GM12878 (cell line): ENCODE measurements around the gene MICA. TPM values are rescaled to one million over a fixed set of nuclear protein-coding genes. Genes with fewer than 3 reads are reported as not detected.

ENCODE experiments used
- ATAC-seq: fragments of 200-7000 bp; cut with Tn5 transposase; 3 replicates; pipeline ENCODE4 v1.9.1; 2020; ENCODE audit warnings: mild to moderate bottlenecking, moderate library complexity
- BruUV-seq: library from RNA; stranded (reverse); fragments of 400-500 nt; replicated peaks from 2 replicates; lab custom pipeline; 2021; lab: Mats Ljungman, UMichigan
- CTCF ChIA-PET: fragments of 300-600 bp; sonication (Branson Sonifier 250); formaldehyde crosslinking; extraction: SDS; loops from one replicate; lab custom pipeline; 2021; ENCODE audit warnings: inconsistent platforms; lab: Yijun Ruan, JAX
- POLR2A ChIA-PET: fragments of 350-600 bp; formaldehyde crosslinking; extraction: SDS; loops from one replicate; lab custom pipeline; 2021; ENCODE audit warnings: inconsistent platforms; lab: Charles Lee
- RAD21 ChIA-PET: fragments of 300-600 bp; sonication (Branson Sonifier 250); formaldehyde crosslinking; loops from one replicate; lab custom pipeline; 2023; ENCODE audit warnings: antibody characterized with exemption; ENCODE audit not compliant: unreplicated experiment; lab: Charles Lee
- SMC1A ChIA-PET: fragments of 300-600 bp; sonication (Branson Sonifier 250); formaldehyde crosslinking; loops from one replicate; lab custom pipeline; 2023; ENCODE audit not compliant: unreplicated experiment, uncharacterized antibody; lab: Charles Lee
- DNase-seq: peaks from one replicate; pipeline ENCODE4 v3.0.0-alpha.2; 2011; ENCODE audit warnings: low read depth, low spot score
- FAIRE-seq: peaks from 3 replicates; lab custom pipeline; 2011; peaks lifted over from hg19 to GRCh38; lab: Jason Lieb, UNC
- H2AFZ ChIP-seq: 2 replicates; pipeline ENCODE4 v1.6.0; 2011; ENCODE audit warnings: low read depth, low read length, control low read depth; ENCODE audit not compliant: control insufficient read depth
- H3K27ac ChIP-seq: 2 replicates; pipeline ENCODE4 v1.5.1; 2011; ENCODE audit warnings: control low read depth; ENCODE audit not compliant: control insufficient read depth, insufficient read depth
- H3K27me3 ChIP-seq, 2 experiments: replicated peaks in 1 of 2; 2 replicates each; pipeline versions ENCODE4 v1.6.0 to v1.6.1; 2011; ENCODE audit warnings: low read length in 1 of 2; ENCODE audit not compliant: control insufficient read depth in 2 of 2, insufficient read depth in 2 of 2
- H3K36me3 ChIP-seq, 2 experiments: 2 replicates each; pipeline ENCODE4 v1.5.1; 2011; ENCODE audit warnings: low read length in 1 of 2; ENCODE audit not compliant: control insufficient read depth in 2 of 2, insufficient read depth in 2 of 2
- H3K4me1 ChIP-seq: 2 replicates; pipeline ENCODE4 v1.6.1; 2011; ENCODE audit warnings: mild to moderate bottlenecking, low read length, moderate library complexity, mixed read lengths; ENCODE audit not compliant: control insufficient read depth, insufficient read depth
- H3K4me2 ChIP-seq: 2 replicates; pipeline ENCODE4 v1.6.0; 2011; ENCODE audit warnings: control low read depth; ENCODE audit not compliant: control insufficient read depth, insufficient read depth
- H3K4me3 ChIP-seq: fragments of 200-600 bp; sonication (generic); 2 replicates; pipeline ENCODE4 v1.5.1; 2016
- H3K79me2 ChIP-seq: 2 replicates; pipeline ENCODE4 v1.6.0; 2011; ENCODE audit warnings: low read length; ENCODE audit not compliant: control insufficient read depth, insufficient read depth
- H3K9ac ChIP-seq: 2 replicates; pipeline ENCODE4 v1.8.0; 2011; ENCODE audit warnings: low read length, control low read depth, mixed read lengths; ENCODE audit not compliant: control insufficient read depth, insufficient read depth
- H3K9me3 ChIP-seq: replicated peaks from 3 replicates; pipeline ENCODE4 v1.5.1; 2011; ENCODE audit warnings: mild to moderate bottlenecking, low read length; ENCODE audit not compliant: control insufficient read depth, insufficient read depth
- H4K20me1 ChIP-seq: 2 replicates; pipeline ENCODE4 v1.6.0; 2011; ENCODE audit not compliant: control insufficient read depth, insufficient read depth
- ETV6 ChIP-seq, 2 experiments: fragments of 450-650 bp in 1 of 2; IDR thresholded peaks in 1 of 2; conservative IDR thresholded peaks in 1 of 2; 2 replicates each; pipeline ENCODE4 v1.6.1; 2014; ENCODE audit warnings: antibody characterized with exemption in 1 of 2, borderline replicate concordance in 1 of 2, low read depth in 1 of 2, mild to moderate bottlenecking in 1 of 2, moderate library complexity in 1 of 2
- SUZ12 ChIP-seq: fragments of 200-600 bp; sonication (generic); IDR thresholded peaks from one replicate; pipeline ENCODE4 v1.6.1; 2018; ENCODE audit warnings: antibody characterized with exemption, mild to moderate bottlenecking; ENCODE audit not compliant: unreplicated experiment
- WGBS: methylation state at CpG from one replicate; pipeline ENCODE4 v1.1.6; 2016; ENCODE audit warnings: low lambda C conversion rate; ENCODE audit not compliant: insufficient replicate concordance, insufficient coverage; ENCODE audit errors: missing lambda C conversion rate; 5-methylcytosine and 5-hydroxymethylcytosine counted together
- in situ Hi-C: fragments of 300-500 bp; cut with MboI; formaldehyde crosslinking; loops from 9 replicates; pipeline ENCODE4 v1.14.3; 2018; ENCODE audit warnings: mixed read lengths
- intact Hi-C: fragments of 100-400 bp; cut with micrococcal nuclease; formaldehyde crosslinking; loops from one replicate; pipeline ENCODE4 v1.14.2; 2022; ENCODE audit not compliant: unreplicated experiment
- polyA plus RNA-seq, 11 experiments: library from polyadenylated mRNA; depleted of rRNA in 4 of 11; unstranded in 6 of 11; stranded (reverse) in 5 of 11; fragments of >200 nt; fragmentation: Nextera tagmentation in 4 of 11; fragmentation: Illumina TruSeq in 1 of 11; extraction: Ambion mirVana in 4 of 11; extraction: Trizol in 1 of 11; gene quantifications; 1 replicate in 1 of 11; 2 replicates in 10 of 11; pipeline versions ENCODE4 v1.2.1 to v1.2.3, GENCODE V29; 2011 to 2016; ENCODE audit warnings: inconsistent platforms in 2 of 11, missing spikeins in 2 of 11, low read depth in 1 of 11
- total RNA-seq, 4 experiments: library from RNA; depleted of rRNA in 3 of 4; stranded (reverse); fragments of >200 nt in 3 of 4; fragmentation: Illumina TruSeq in 1 of 4; extraction: Trizol in 1 of 4; gene quantifications; 2 replicates each; pipeline versions ENCODE4 v1.2.1 to v1.2.3, GENCODE V29; 2013 to 2021

Gene MICA
- total and polyA plus RNA-seq, 10 of the 15 experiments (the other 5 are each of a cell fraction or from before 2014, with no cell fraction given) = 3.6 to 10.5 (median 6.9) TPM

DNA sequence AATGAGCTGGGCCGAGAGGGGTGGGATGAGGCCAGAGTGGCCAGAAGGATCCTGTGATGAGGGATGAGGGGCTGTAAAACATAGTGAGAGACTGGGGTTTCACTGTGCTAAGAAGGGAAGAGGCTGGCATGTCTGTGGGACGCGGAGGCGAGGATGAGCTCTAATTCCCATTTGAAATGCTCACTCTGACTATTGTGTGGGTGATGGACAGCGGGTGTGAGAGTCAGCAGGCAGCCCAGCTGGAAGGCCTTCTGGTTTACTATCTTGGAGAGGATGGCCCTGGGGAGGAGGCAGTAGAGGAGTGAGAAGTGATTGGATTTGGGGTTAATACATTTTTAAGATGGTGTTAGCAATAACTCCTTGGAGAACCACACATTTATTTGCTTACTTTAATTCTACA is 9.5 kb upstream of the MICA start:
- no peak overlapping the region for H3K4me2 ChIP-seq
- H3K79me2 ChIP-seq = no peaks in the 10 kb centered on the region
- no peak overlapping the region for H3K9ac ChIP-seq
- H3K9me3 ChIP-seq = no peaks in the 10 kb centered on the region
- no peak overlapping the region for H3K27ac ChIP-seq
- ATAC-seq (no peak), FAIRE-seq (no peak), DNase-seq (no peak)
- no peaks in the 10 kb centered on the region for H3K36me3 ChIP-seq
- SMC1A ChIA-PET = interaction anchor here (0.9 kb wide), 1 partner anchor 48 kb away, joined by 3 read pairs; no protein-coding TSS in a partner anchor
- no peak overlapping the region for H2AFZ ChIP-seq
- intact Hi-C loops = loop anchor here (10.0 kb wide), 1 partner anchor 201 kb away; the partner anchor contains the start of gene NCR3
- CTCF ChIA-PET = interaction anchor here (0.9 to 1.8 kb wide), 2 partner anchors 48 to 200 kb away, joined by 3 to 10 read pairs; no protein-coding TSS in a partner anchor
- H3K4me3 ChIP-seq = no peak overlapping the region
- RAD21 ChIA-PET = no interaction called here
- in situ Hi-C loops = no loop called here
- no peaks in the 10 kb centered on the region for H4K20me1 ChIP-seq
- H3K4me1 ChIP-seq = no peaks in the 10 kb centered on the region; the same call in none of the 2 replicates
- POLR2A ChIA-PET = interaction anchor here (0.5 kb wide), 1 partner anchor 502 kb away, joined by 4 read pairs; no protein-coding TSS in a partner anchor
- WGBS = 80% methylated on average over 5 of the region's 5 CpGs
- no peak for TF ChIP-seq ETV6 (conservative IDR thresholded peaks at IDR 0.05 in 1 of 2, IDR thresholded peaks at IDR 0.05 in 1 of 2; ENCODE audit: borderline replicate concordance in 1 of 2, low read depth in 1 of 2)
- BruUV-seq = no TSS peak
- H3K27me3 ChIP-seq = no peaks in the 10 kb centered on the region

DNA sequence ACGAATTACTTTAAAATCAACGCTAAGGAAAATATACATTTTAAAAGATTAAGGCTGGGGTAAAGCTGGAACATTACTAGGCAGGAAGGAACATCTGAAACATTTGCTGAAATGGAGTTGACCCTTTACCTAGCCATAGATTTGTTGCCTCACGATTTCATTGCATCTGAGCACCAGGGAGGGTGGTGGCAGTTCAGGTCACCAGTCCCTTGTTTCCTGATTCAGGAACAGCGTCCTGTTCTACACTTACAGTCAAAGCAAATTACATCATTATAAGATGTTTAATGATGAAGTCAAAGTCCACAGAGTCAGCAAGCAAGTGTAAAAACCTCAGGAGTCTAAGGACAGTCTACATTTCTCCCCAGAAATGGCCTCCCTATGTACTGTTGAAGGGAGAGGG is 9.0 kb upstream of the MICA start:
- no peak overlapping the region for H3K27ac ChIP-seq
- intact Hi-C loops (loop anchor here (10.0 kb wide), 1 partner anchor 200 kb away; the partner anchor contains the start of gene NCR3), in situ Hi-C loops (no loop called here)
- no peak for ATAC-seq
- no peaks in the 10 kb centered on the region for H3K27me3 ChIP-seq
- no peak overlapping the region for H2AFZ ChIP-seq
- no peaks in the 10 kb centered on the region; the same call in none of the 2 replicates for H3K4me1 ChIP-seq
- FAIRE-seq = no peak
- POLR2A ChIA-PET = interaction anchor here (0.5 kb wide), 1 partner anchor 503 kb away, joined by 4 read pairs; no protein-coding TSS in a partner anchor
- no peaks in the 10 kb centered on the region for H3K79me2 ChIP-seq
- TF ChIP-seq SUZ12 = no peak
- WGBS = 68% methylated on average over 4 of the region's 4 CpGs
- no peaks in the 10 kb centered on the region for H3K9me3 ChIP-seq
- no peak overlapping the region for H3K4me2 ChIP-seq
- no peaks in the 10 kb centered on the region for H4K20me1 ChIP-seq
- no peak for DNase-seq
- H3K36me3 ChIP-seq = no peaks in the 10 kb centered on the region
- no TSS peak for BruUV-seq
- no peak overlapping the region for H3K9ac ChIP-seq
- RAD21 ChIA-PET = no interaction called here
- SMC1A ChIA-PET = interaction anchor here (0.8 to 0.9 kb wide), 2 partner anchors 45 to 48 kb away, joined by 3 read pairs; no protein-coding TSS in a partner anchor
- no peak overlapping the region for H3K4me3 ChIP-seq
- CTCF ChIA-PET = interaction anchor here (0.6 to 1.8 kb wide), 3 partner anchors 48 to 305 kb away, joined by 3 to 10 read pairs (median 3); no protein-coding TSS in a partner anchor
